Activated CD4-positive, alpha-beta memory T cell treated with anti-CD3 and anti-CD28 coated beads, Interleukin-2, amount 10 ng/mL, durations not matched to agents 7 days and 5 days (primary cell): Measurements from ENCODE around the gene POLR2M. TPM values are rescaled to one million over a fixed set of nuclear protein-coding genes. Genes with fewer than 3 reads are reported as not detected.

ENCODE experiments used
- CTCF ChIA-PET: fragments of 350-600 bp; sonication (Branson Sonifier 250); formaldehyde crosslinking; loops from one replicate; lab custom pipeline; 2021; ENCODE audit warnings: antibody characterized with exemption, inconsistent platforms; lab: Charles Lee
- POLR2A ChIA-PET: fragments of 350-600 bp; sonication (Branson Sonifier 250); formaldehyde crosslinking; loops from one replicate; lab custom pipeline; 2021; ENCODE audit warnings: antibody characterized with exemption; lab: Charles Lee
- DNase-seq: peaks from one replicate; pipeline ENCODE4 v3.0.0-alpha.2; 2020
- H3K27ac Mint-ChIP-seq: one replicate; pipeline ENCODE4 v1.8.0; 2021; ENCODE audit warnings: mild to moderate bottlenecking, mixed read lengths
- H3K27me3 Mint-ChIP-seq: one replicate; pipeline ENCODE4 v1.8.0; 2021; ENCODE audit warnings: mixed read lengths
- H3K36me3 Mint-ChIP-seq: one replicate; pipeline ENCODE4 v1.8.0; 2021; ENCODE audit warnings: low read depth, mixed read lengths
- H3K4me1 Mint-ChIP-seq: one replicate; pipeline ENCODE4 v1.8.0; 2021; ENCODE audit warnings: mixed read lengths
- H3K4me3 Mint-ChIP-seq: one replicate; pipeline ENCODE4 v1.8.0; 2021; ENCODE audit warnings: mild to moderate bottlenecking, mixed read lengths
- H3K9me3 Mint-ChIP-seq: one replicate; pipeline ENCODE4 v1.8.0; 2021; ENCODE audit warnings: mixed read lengths
- total RNA-seq, 2 experiments: library from RNA; stranded (reverse); gene quantifications; one replicate each; pipeline ENCODE4 v1.2.3, GENCODE V29; 2021

The POLR2M gene
- total RNA-seq, 2 experiments from 2014 or later, result 70.6 to 71.0 TPM

GRCh38 chr15:57752436-57752835 is 45.9 kb downstream of the POLR2M start:
- peaks cover 3% of the 10 kb centered on the region for H3K27me3 Mint-ChIP-seq
- no peak for DNase-seq
- ChIA-PET POLR2A (no interaction called here), CTCF (interaction anchor here (6.4 kb wide), 1 partner anchor 108 kb away, joined by 156 read pairs; no protein-coding TSS in a partner anchor)
- H3K36me3 Mint-ChIP-seq, result no peaks in the 10 kb centered on the region
- no peak overlapping the region for H3K27ac Mint-ChIP-seq
- H3K9me3 Mint-ChIP-seq, result no peaks in the 10 kb centered on the region
- H3K4me3 Mint-ChIP-seq, result no peak overlapping the region
- no peaks in the 10 kb centered on the region for H3K4me1 Mint-ChIP-seq

- H3K27me3 Mint-ChIP-seq, result peaks cover 2% of the 10 kb centered on the region
- no peaks in the 10 kb centered on the region for H3K9me3 Mint-ChIP-seq
- H3K27ac Mint-ChIP-seq, result no peak overlapping the region
- H3K36me3 Mint-ChIP-seq, result no peaks in the 10 kb centered on the region
- H3K4me3 Mint-ChIP-seq, result no peak overlapping the region
- CTCF ChIA-PET, result interaction anchor here (6.4 kb wide), 1 partner anchor 108 kb away, joined by 156 read pairs; no protein-coding TSS in a partner anchor
- H3K4me1 Mint-ChIP-seq, result no peaks in the 10 kb centered on the region
- no peak for DNase-seq
- POLR2A ChIA-PET, result no interaction called here
These were observed 46.3 kb downstream of the POLR2M start for GRCh38 chr15:57752840-57753239.

GRCh38 chr15:57756466-57756865 is 50.0 kb downstream of the POLR2M start:
- CTCF ChIA-PET, result no interaction called here
- Mint-ChIP-seq H3K27ac (no peak overlapping the region), H3K27me3 (no peaks in the 10 kb centered on the region), H3K36me3 (no peaks in the 10 kb centered on the region), H3K9me3 (no peaks in the 10 kb centered on the region), H3K4me1 (no peaks in the 10 kb centered on the region), H3K4me3 (no peak overlapping the region)
- POLR2A ChIA-PET, result no interaction called here
- DNase-seq, result no peak

- Mint-ChIP-seq H3K4me1 (no peaks in the 10 kb centered on the region), H3K27me3 (peaks cover 6% of the 10 kb centered on the region), H3K9me3 (no peaks in the 10 kb centered on the region), H3K36me3 (no peaks in the 10 kb centered on the region), H3K4me3 (no peak overlapping the region), H3K27ac (no peak overlapping the region)
- CTCF ChIA-PET, result interaction anchor here (0.8 kb wide), 1 partner anchor 101 kb away, joined by 3 read pairs; no protein-coding TSS in a partner anchor
- DNase-seq, result no peak
- POLR2A ChIA-PET, result no interaction called here
These were observed 52.0 kb downstream of the POLR2M start for GRCh38 chr15:57758560-57758959.

GRCh38 chr15:57761562-57761961 is 55.0 kb downstream of the POLR2M start:
- ChIA-PET POLR2A (no interaction called here), CTCF (no interaction called here)
- H3K9me3 Mint-ChIP-seq, result no peaks in the 10 kb centered on the region
- H3K36me3 Mint-ChIP-seq, result no peaks in the 10 kb centered on the region
- H3K27ac Mint-ChIP-seq, result no peak overlapping the region
- peaks cover 11% of the 10 kb centered on the region for H3K27me3 Mint-ChIP-seq
- no peak overlapping the region for H3K4me3 Mint-ChIP-seq
- no peaks in the 10 kb centered on the region for H3K4me1 Mint-ChIP-seq
- DNase-seq, result no peak

- CTCF ChIA-PET, result interaction anchor here (1.0 kb wide), 1 partner anchor 11 kb away, joined by 4 read pairs; no protein-coding TSS in a partner anchor
- Mint-ChIP-seq H3K27me3 (peaks cover 11% of the 10 kb centered on the region), H3K4me3 (no peak overlapping the region), H3K36me3 (no peaks in the 10 kb centered on the region), H3K4me1 (peaks cover 3% of the 10 kb centered on the region), H3K27ac (no peak overlapping the region), H3K9me3 (no peaks in the 10 kb centered on the region)
- no peak for DNase-seq
- POLR2A ChIA-PET, result no interaction called here
These were observed 55.8 kb downstream of the POLR2M start for GRCh38 chr15:57762302-57762701.

- Mint-ChIP-seq H3K27ac (no peak overlapping the region), H3K4me3 (no peak overlapping the region), H3K36me3 (no peaks in the 10 kb centered on the region), H3K27me3 (peaks cover 11% of the 10 kb centered on the region), H3K9me3 (no peaks in the 10 kb centered on the region), H3K4me1 (peaks cover 14% of the 10 kb centered on the region)
- no peak for DNase-seq
- ChIA-PET POLR2A (no interaction called here), CTCF (interaction anchor here (1.0 kb wide), 1 partner anchor 12 kb away, joined by 4 read pairs; no protein-coding TSS in a partner anchor)
These were observed 56.9 kb downstream of the POLR2M start for GRCh38 chr15:57763176-57763964.

Other genes starting within 250 kb of the POLR2M start
- under 1 TPM in 1 of 2 experiments, not detected in 1; 0.18 TPM for gene MYZAP, start 114.8 kb upstream of the POLR2M start, total RNA-seq